GM23338 (cell line): ENCODE measurements around the gene IRGC. TPM values are rescaled to one million over a fixed set of nuclear protein-coding genes. Genes with fewer than 3 reads are reported as not detected.

ENCODE experiments used
- ATAC-seq: fragments of 200-7000 bp; cut with Tn5 transposase; 3 replicates; pipeline ENCODE4 v1.9.1; 2020
- DNase-seq: peaks from one replicate; pipeline ENCODE4 v3.0.0-alpha.2; 2015; ENCODE audit warnings: low spot score
- H2AFZ ChIP-seq: fragments of 200-600 bp; sonication (generic); 2 replicates; pipeline ENCODE4 v1.8.0; 2016; ENCODE audit warnings: antibody characterized with exemption, mild to moderate bottlenecking, moderate library complexity
- H3F3A ChIP-seq: fragments of 200-600 bp; sonication (generic); replicated peaks from 2 replicates; pipeline ENCODE4 v1.8.0; 2017; ENCODE audit warnings: antibody characterized with exemption, mixed run types, low read depth
- H3K27ac ChIP-seq: fragments of 200-600 bp; sonication (generic); 2 replicates; pipeline ENCODE4 v1.6.1; 2016; ENCODE audit warnings: low read depth
- H3K27me3 ChIP-seq: fragments of 200-600 bp; sonication (generic); 2 replicates; pipeline ENCODE4 v1.8.0; 2016; ENCODE audit warnings: mild to moderate bottlenecking, mixed run types, moderate library complexity; ENCODE audit not compliant: insufficient read depth
- H3K36me3 ChIP-seq: fragments of 200-600 bp; sonication (generic); 2 replicates; pipeline ENCODE4 v1.8.0; 2016; ENCODE audit warnings: mild to moderate bottlenecking; ENCODE audit not compliant: insufficient read depth
- H3K4me1 ChIP-seq: fragments of 200-600 bp; sonication (generic); 2 replicates; pipeline ENCODE4 v1.8.0; 2016; ENCODE audit warnings: mild to moderate bottlenecking, moderate library complexity; ENCODE audit not compliant: insufficient read depth
- H3K4me2 ChIP-seq: fragments of 200-600 bp; sonication (generic); 2 replicates; pipeline ENCODE4 v1.7.1; 2017; ENCODE audit warnings: mixed run types
- H3K4me3 ChIP-seq: fragments of 200-600 bp; sonication (generic); 2 replicates; pipeline ENCODE4 v1.6.1; 2016; ENCODE audit warnings: mixed run types
- H3K79me2 ChIP-seq: fragments of 200-600 bp; sonication (generic); replicated peaks from 2 replicates; pipeline ENCODE4 v1.8.0; 2017; ENCODE audit warnings: mild to moderate bottlenecking; ENCODE audit not compliant: insufficient read depth
- H3K9me2 ChIP-seq: fragments of 200-600 bp; sonication (generic); 2 replicates; pipeline ENCODE4 v1.8.0; 2017; ENCODE audit not compliant: insufficient read depth
- H4K20me1 ChIP-seq: fragments of 200-600 bp; sonication (generic); replicated peaks from 2 replicates; pipeline ENCODE4 v1.8.0; 2017; ENCODE audit warnings: mild to moderate bottlenecking; ENCODE audit not compliant: insufficient read depth
- H3K27ac Mint-ChIP-seq: 2 replicates; pipeline ENCODE4 v1.8.0; 2020; ENCODE audit warnings: inconsistent platforms, mild to moderate bottlenecking, moderate library complexity, mixed read lengths
- H3K27me3 Mint-ChIP-seq: 3 replicates; pipeline ENCODE4 v1.8.0; 2022; ENCODE audit warnings: low read depth, mild to moderate bottlenecking, moderate library complexity, mixed read lengths, inconsistent platforms; ENCODE audit not compliant: insufficient read depth, poor library complexity
- H3K36me3 Mint-ChIP-seq: 3 replicates; pipeline ENCODE4 v1.8.0; 2021; ENCODE audit warnings: low read depth, mild to moderate bottlenecking, inconsistent platforms, moderate library complexity, mixed read lengths
- H3K4me1 Mint-ChIP-seq: 3 replicates; pipeline ENCODE4 v1.8.0; 2020; ENCODE audit warnings: mild to moderate bottlenecking, inconsistent platforms, mixed read lengths
- H3K4me3 Mint-ChIP-seq: 3 replicates; pipeline ENCODE4 v1.8.0; 2021; ENCODE audit warnings: moderate library complexity, mild to moderate bottlenecking, inconsistent platforms, mixed read lengths
- H3K9me3 Mint-ChIP-seq: 3 replicates; pipeline ENCODE4 v1.8.0; 2020; ENCODE audit warnings: moderate library complexity, mild to moderate bottlenecking, inconsistent platforms, mixed read lengths
- CREB1 ChIP-seq: fragments of 250-450 bp; sonication (Bioruptor Pico); IDR thresholded peaks from 2 replicates; pipeline ENCODE4 v1.5.0; 2020; ENCODE audit warnings: low read depth, mild to moderate bottlenecking, moderate library complexity
- EZH2phosphoT487 ChIP-seq: fragments of 200-600 bp; sonication (generic); IDR thresholded peaks from one replicate; pipeline ENCODE4 v1.8.1; 2018; ENCODE audit warnings: antibody characterized with exemption; ENCODE audit not compliant: unreplicated experiment
- JUNB ChIP-seq: IDR thresholded peaks from one replicate; pipeline ENCODE4 v1.6.1; 2016; ENCODE audit warnings: antibody characterized with exemption; ENCODE audit not compliant: unreplicated experiment
- NANOG ChIP-seq: IDR thresholded peaks from 2 replicates; pipeline ENCODE4 v1.6.1; 2016; ENCODE audit warnings: antibody characterized with exemption, borderline replicate concordance
- STAT1 ChIP-seq: IDR thresholded peaks from one replicate; pipeline ENCODE4 v1.6.1; 2016; ENCODE audit warnings: antibody characterized with exemption; ENCODE audit not compliant: unreplicated experiment
- ZNF114 ChIP-seq: fragments of 250-450 bp; sonication (Bioruptor Pico); IDR thresholded peaks from 2 replicates; pipeline ENCODE4 v1.5.0; 2020; ENCODE audit warnings: mild to moderate bottlenecking, moderate library complexity
- polyA plus RNA-seq: library from polyadenylated mRNA; unstranded; fragments of >200 nt; fragmentation: Nextera tagmentation; extraction: Ambion mirVana; gene quantifications from 2 replicates; pipeline ENCODE4 v1.2.1, GENCODE V29; 2016
- total RNA-seq: library from RNA; depleted of rRNA; stranded (reverse); fragments of >200 nt; shearing (Covaris generic); gene quantifications from 2 replicates; pipeline ENCODE4 v1.2.3, GENCODE V29; 2014
- TF ChIP-seq, protein P1 (sequence below): IDR thresholded peaks from one replicate; pipeline ENCODE4 v1.6.1; 2018; ENCODE audit warnings: antibody characterized with exemption; ENCODE audit not compliant: unreplicated experiment
- TF ChIP-seq, protein P2 (sequence below): fragments of 250-450 bp; sonication (Bioruptor Pico); IDR thresholded peaks from 2 replicates; pipeline ENCODE4 v1.5.0; 2020; ENCODE audit warnings: mild to moderate bottlenecking, moderate library complexity

Gene IRGC
- total and polyA plus RNA-seq, 2 experiments from 2014 or later = not detected

DNA sequence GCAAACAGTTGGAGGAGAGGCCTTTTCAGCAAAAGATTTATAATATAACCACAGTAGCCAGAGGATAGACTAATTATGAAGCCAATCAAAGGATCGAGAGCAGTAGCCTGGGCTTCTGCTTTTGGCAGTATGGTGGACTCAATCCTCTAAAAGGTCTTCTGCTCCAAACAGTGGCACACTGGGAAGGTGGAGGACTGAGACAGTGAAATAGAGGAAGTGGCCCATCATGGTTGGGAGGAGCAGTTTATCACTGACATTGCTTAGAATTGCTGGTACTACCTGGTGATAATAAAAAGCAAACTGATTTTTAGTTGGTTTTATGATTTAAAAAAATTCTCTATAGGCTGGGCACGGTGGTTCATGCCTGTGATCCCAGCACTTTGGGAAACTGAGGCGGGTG lies 25.0 kb upstream of the IRGC start:
- peaks cover 8% of the 10 kb centered on the region for H3K27me3 Mint-ChIP-seq
- H3K27ac Mint-ChIP-seq = no peak overlapping the region
- Histone ChIP-seq H3K4me1 (no peaks in the 10 kb centered on the region), H3K36me3 (no peaks in the 10 kb centered on the region), H3F3A (no peaks in the 10 kb centered on the region), H3K9me2 (no peaks in the 10 kb centered on the region), H3K4me2 (no peak overlapping the region), H2AFZ (no peak overlapping the region), H3K79me2 (no peaks in the 10 kb centered on the region), H3K27ac (no peak overlapping the region), H3K4me3 (no peak overlapping the region), H4K20me1 (no peaks in the 10 kb centered on the region), H3K27me3 (no peaks in the 10 kb centered on the region)
- TF ChIP-seq ZNF114 (CRISPR knock-in tag) = no peak
- no peak for TF ChIP-seq EZH2phosphoT487
- no peak for TF ChIP-seq CREB1 (CRISPR knock-in tag)
- no peak for TF ChIP-seq STAT1
- TF ChIP-seq, protein P1, sequence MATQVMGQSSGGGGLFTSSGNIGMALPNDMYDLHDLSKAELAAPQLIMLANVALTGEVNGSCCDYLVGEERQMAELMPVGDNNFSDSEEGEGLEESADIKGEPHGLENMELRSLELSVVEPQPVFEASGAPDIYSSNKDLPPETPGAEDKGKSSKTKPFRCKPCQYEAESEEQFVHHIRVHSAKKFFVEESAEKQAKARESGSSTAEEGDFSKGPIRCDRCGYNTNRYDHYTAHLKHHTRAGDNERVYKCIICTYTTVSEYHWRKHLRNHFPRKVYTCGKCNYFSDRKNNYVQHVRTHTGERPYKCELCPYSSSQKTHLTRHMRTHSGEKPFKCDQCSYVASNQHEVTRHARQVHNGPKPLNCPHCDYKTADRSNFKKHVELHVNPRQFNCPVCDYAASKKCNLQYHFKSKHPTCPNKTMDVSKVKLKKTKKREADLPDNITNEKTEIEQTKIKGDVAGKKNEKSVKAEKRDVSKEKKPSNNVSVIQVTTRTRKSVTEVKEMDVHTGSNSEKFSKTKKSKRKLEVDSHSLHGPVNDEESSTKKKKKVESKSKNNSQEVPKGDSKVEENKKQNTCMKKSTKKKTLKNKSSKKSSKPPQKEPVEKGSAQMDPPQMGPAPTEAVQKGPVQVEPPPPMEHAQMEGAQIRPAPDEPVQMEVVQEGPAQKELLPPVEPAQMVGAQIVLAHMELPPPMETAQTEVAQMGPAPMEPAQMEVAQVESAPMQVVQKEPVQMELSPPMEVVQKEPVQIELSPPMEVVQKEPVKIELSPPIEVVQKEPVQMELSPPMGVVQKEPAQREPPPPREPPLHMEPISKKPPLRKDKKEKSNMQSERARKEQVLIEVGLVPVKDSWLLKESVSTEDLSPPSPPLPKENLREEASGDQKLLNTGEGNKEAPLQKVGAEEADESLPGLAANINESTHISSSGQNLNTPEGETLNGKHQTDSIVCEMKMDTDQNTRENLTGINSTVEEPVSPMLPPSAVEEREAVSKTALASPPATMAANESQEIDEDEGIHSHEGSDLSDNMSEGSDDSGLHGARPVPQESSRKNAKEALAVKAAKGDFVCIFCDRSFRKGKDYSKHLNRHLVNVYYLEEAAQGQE = no peak
- no peak for TF ChIP-seq JUNB
- TF ChIP-seq, protein P2, sequence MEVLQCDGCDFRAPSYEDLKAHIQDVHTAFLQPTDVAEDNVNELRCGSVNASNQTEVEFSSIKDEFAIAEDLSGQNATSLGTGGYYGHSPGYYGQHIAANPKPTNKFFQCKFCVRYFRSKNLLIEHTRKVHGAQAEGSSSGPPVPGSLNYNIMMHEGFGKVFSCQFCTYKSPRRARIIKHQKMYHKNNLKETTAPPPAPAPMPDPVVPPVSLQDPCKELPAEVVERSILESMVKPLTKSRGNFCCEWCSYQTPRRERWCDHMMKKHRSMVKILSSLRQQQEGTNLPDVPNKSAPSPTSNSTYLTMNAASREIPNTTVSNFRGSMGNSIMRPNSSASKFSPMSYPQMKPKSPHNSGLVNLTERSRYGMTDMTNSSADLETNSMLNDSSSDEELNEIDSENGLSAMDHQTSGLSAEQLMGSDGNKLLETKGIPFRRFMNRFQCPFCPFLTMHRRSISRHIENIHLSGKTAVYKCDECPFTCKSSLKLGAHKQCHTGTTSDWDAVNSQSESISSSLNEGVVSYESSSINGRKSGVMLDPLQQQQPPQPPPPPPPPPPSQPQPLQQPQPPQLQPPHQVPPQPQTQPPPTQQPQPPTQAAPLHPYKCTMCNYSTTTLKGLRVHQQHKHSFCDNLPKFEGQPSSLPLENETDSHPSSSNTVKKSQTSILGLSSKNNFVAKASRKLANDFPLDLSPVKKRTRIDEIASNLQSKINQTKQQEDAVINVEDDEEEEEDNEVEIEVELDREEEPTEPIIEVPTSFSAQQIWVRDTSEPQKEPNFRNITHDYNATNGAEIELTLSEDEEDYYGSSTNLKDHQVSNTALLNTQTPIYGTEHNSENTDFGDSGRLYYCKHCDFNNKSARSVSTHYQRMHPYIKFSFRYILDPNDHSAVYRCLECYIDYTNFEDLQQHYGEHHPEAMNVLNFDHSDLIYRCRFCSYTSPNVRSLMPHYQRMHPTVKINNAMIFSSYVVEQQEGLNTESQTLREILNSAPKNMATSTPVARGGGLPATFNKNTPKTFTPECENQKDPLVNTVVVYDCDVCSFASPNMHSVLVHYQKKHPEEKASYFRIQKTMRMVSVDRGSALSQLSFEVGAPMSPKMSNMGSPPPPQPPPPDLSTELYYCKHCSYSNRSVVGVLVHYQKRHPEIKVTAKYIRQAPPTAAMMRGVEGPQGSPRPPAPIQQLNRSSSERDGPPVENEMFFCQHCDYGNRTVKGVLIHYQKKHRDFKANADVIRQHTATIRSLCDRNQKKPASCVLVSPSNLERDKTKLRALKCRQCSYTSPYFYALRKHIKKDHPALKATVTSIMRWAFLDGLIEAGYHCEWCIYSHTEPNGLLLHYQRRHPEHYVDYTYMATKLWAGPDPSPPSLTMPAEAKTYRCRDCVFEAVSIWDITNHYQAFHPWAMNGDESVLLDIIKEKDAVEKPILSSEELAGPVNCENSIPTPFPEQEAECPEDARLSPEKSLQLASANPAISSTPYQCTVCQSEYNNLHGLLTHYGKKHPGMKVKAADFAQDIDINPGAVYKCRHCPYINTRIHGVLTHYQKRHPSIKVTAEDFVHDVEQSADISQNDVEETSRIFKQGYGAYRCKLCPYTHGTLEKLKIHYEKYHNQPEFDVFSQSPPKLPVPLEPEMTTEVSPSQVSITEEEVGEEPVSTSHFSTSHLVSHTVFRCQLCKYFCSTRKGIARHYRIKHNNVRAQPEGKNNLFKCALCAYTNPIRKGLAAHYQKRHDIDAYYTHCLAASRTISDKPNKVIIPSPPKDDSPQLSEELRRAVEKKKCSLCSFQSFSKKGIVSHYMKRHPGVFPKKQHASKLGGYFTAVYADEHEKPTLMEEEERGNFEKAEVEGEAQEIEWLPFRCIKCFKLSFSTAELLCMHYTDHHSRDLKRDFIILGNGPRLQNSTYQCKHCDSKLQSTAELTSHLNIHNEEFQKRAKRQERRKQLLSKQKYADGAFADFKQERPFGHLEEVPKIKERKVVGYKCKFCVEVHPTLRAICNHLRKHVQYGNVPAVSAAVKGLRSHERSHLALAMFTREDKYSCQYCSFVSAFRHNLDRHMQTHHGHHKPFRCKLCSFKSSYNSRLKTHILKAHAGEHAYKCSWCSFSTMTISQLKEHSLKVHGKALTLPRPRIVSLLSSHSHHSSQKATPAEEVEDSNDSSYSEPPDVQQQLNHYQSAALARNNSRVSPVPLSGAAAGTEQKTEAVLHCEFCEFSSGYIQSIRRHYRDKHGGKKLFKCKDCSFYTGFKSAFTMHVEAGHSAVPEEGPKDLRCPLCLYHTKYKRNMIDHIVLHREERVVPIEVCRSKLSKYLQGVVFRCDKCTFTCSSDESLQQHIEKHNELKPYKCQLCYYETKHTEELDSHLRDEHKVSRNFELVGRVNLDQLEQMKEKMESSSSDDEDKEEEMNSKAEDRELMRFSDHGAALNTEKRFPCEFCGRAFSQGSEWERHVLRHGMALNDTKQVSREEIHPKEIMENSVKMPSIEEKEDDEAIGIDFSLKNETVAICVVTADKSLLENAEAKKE (CRISPR knock-in tag) = no peak
- TF ChIP-seq NANOG = no peak
- DNase-seq = no peak
- ATAC-seq = no peak
- no peak overlapping the region for H3K4me3 Mint-ChIP-seq
- no peaks in the 10 kb centered on the region for H3K36me3 Mint-ChIP-seq
- peaks cover 19% of the 10 kb centered on the region for H3K9me3 Mint-ChIP-seq
- H3K4me1 Mint-ChIP-seq = no peaks in the 10 kb centered on the region; the same call in 2 of the 3 replicates
